ENCODE measurements around the gene UBTD2.

UBTD2 gene

DNA sequence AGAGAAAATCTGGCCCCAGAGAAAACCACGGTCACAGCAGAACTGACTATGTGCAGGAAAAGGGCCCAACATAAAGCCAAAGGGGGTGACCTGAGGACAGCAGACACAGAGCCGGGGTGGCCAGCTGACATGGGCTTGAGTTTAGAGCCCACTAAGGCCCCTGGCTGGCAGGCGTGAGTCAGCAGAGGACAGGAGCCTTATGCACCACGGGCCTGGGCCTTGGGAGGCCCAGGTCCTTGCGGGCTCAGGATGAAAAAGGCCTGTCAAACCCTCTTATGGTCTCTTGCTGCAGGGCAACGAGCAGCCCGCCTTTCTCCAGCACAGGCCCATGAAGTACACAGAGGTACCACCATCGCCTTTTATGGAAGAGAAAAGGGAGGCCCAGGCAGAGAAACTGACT lies 115.3 kb downstream of the UBTD2 start:
- TF ChIP-seq, protein P1, sequence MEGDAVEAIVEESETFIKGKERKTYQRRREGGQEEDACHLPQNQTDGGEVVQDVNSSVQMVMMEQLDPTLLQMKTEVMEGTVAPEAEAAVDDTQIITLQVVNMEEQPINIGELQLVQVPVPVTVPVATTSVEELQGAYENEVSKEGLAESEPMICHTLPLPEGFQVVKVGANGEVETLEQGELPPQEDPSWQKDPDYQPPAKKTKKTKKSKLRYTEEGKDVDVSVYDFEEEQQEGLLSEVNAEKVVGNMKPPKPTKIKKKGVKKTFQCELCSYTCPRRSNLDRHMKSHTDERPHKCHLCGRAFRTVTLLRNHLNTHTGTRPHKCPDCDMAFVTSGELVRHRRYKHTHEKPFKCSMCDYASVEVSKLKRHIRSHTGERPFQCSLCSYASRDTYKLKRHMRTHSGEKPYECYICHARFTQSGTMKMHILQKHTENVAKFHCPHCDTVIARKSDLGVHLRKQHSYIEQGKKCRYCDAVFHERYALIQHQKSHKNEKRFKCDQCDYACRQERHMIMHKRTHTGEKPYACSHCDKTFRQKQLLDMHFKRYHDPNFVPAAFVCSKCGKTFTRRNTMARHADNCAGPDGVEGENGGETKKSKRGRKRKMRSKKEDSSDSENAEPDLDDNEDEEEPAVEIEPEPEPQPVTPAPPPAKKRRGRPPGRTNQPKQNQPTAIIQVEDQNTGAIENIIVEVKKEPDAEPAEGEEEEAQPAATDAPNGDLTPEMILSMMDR (IDR thresholded peaks at IDR 0.05; ENCODE audit: control insufficient read depth, insufficient read depth, low read depth, low read length, missing control alignments) = no peak
- no peak for DNase-seq (ENCODE audit: low read depth)
- H3K4me3 ChIP-seq (ENCODE audit: control insufficient read depth, low read depth, low read length) = no peak overlapping the region

DNA sequence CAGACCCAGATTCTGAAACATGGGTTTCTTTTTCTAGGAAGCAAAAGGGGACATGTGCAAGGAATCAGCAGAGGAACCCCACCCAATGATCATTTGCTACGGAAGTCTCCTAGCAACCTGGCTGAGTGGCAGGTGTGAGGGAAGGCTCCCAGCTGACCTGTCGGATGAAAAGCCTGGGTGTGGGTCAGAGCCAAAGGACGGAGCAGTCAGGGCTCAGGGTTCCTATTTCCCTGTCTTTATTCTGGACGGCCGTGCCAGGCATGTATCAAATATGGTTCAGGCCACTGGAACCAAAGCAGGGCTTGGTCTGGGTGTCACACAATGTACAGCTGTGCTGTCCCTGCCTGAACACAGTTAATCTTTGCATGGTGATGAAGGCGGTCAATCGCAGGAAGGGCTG lies 115.7 kb downstream of the UBTD2 start:
- H3K4me3 ChIP-seq (ENCODE audit: control insufficient read depth, low read depth, low read length) = no peak overlapping the region
- TF ChIP-seq, protein P1 (IDR thresholded peaks at IDR 0.05; ENCODE audit: control insufficient read depth, insufficient read depth, low read depth, low read length, missing control alignments) = no peak
- DNase-seq (ENCODE audit: low read depth) = no peak

DNA sequence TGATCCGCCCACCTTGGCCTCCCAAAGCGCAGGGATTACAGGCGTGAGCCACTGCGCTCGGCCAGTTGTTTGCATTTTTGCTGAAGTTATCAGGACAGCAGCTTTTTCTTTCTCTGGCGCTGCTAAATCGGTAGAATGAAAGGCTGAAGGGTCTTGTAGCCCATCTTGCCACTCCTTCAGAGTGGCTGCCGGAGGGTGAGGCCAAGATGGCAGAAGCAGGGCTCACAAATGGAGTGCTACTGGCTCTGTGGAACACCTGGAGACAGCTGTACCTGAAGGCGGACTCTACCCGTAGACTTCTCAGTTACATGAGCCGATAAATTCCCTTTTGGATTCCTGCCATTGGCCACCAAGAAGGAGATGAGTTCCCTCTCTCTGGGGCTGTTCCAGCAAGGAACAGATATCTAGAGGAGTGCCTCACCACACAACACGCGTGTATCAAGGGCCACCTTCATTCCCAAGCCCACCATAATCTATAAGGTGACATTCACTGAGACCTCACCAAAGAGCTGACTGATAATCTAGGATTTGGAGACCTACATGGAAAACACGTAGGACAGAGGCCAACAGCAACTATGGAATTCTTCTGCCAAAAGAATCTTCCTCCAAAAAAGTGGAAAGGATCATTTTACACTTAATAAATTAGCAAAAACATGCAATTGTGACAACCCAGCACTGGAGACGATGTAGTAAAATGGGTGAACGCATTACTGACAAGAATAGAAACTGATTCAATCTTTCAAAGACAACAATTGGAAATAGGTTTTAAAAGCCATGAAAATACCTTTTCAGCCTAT lies 117.3 kb downstream of the UBTD2 start:
- TF ChIP-seq, protein P1 (IDR thresholded peaks at IDR 0.05; ENCODE audit: control insufficient read depth, insufficient read depth, low read depth, low read length, missing control alignments) = no peak
- no peak overlapping the region for H3K4me3 ChIP-seq (ENCODE audit: control insufficient read depth, low read depth, low read length)
- no peak for DNase-seq (ENCODE audit: low read depth)

DNA sequence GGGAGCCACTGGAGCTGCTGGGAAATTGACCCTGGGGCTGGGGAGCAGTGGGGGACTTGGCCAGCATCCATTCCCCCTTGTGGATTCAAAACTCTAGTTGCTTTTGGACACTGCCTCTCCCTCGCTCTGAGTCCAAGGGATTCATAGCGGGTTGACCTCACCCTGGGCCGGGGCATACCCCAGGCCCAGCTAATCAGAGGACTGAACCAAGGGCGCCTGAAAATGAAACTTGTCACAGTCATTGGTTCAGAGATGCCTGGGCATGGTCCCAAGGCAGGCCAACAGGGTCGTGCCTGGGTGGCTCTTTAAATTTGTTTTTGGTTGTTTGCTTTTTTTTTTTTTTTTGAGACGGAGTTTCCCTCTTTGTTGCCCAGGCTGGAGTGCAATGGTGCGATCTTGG lies 118.1 kb downstream of the UBTD2 start:
- no peak overlapping the region for H3K4me3 ChIP-seq (ENCODE audit: control insufficient read depth, low read depth, low read length)
- TF ChIP-seq, protein P1 (IDR thresholded peaks at IDR 0.05; ENCODE audit: control insufficient read depth, insufficient read depth, low read depth, low read length, missing control alignments) = no peak
- DNase-seq (ENCODE audit: low read depth) = no peak

DNA sequence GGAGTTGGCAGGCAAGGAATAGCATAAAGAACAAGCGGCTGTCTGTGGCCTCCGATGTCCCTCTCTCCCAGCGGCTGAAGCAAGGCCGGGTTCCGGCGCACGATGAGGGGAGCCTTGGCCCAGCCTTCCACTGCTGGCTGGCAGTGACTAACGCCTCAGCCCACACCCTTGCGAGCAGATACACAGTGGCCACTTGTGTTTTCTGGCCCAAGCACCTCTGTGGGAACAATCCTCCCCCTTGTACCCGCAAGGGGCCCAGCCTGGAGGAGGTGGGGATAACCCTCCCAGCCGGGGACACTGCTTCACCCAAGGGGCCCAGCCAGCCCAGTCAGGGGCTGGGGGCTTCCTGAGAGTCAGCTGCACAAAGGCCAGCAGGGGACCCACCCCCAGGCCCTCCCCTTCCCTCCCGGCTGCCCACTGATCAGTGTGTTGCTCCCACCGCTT lies 118.8 kb downstream of the UBTD2 start:
- DNase-seq (ENCODE audit: low read depth) = no peak
- H3K4me3 ChIP-seq (ENCODE audit: control insufficient read depth, low read depth, low read length) = no peak overlapping the region
- TF ChIP-seq, protein P1 (IDR thresholded peaks at IDR 0.05; ENCODE audit: control insufficient read depth, insufficient read depth, low read depth, low read length, missing control alignments) = no peak

DNA sequence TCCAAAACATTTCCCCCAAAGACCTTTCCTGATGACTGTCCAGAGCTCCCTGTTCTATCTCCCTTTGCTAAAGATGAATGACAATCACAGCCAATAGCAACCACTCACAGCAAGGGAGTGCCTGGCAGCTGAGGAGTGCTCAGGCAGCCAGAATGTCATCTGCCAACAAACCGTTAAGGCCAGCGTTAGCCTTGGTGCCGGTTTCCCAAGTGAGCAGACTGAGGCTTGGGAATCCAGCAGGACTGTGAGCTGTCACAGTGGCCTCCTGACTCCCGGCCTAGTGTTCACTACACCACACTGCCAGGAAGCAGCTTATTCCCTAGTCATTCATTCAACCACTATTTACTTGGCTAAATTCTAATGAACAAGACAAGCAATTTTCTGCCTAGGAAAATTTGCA lies 120.2 kb downstream of the UBTD2 start:
- DNase-seq (ENCODE audit: low read depth) = no peak
- TF ChIP-seq, protein P1 (IDR thresholded peaks at IDR 0.05; ENCODE audit: control insufficient read depth, insufficient read depth, low read depth, low read length, missing control alignments) = no peak
- H3K4me3 ChIP-seq (ENCODE audit: control insufficient read depth, low read depth, low read length) = no peak overlapping the region
